GM12873 (cell line): Measurements from ENCODE around the gene TRIM66.

Experiments used
- TF ChIP-seq, protein P1 (sequence below): IDR thresholded peaks from 2 replicates; pipeline ENCODE4 v1.5.1; 2012; ENCODE audit warnings: low read depth, mild to moderate bottlenecking, moderate library complexity, low read length, control low read depth; ENCODE audit not compliant: insufficient read depth; ENCODE audit errors: missing control alignments

The TRIM66 gene, protein sequence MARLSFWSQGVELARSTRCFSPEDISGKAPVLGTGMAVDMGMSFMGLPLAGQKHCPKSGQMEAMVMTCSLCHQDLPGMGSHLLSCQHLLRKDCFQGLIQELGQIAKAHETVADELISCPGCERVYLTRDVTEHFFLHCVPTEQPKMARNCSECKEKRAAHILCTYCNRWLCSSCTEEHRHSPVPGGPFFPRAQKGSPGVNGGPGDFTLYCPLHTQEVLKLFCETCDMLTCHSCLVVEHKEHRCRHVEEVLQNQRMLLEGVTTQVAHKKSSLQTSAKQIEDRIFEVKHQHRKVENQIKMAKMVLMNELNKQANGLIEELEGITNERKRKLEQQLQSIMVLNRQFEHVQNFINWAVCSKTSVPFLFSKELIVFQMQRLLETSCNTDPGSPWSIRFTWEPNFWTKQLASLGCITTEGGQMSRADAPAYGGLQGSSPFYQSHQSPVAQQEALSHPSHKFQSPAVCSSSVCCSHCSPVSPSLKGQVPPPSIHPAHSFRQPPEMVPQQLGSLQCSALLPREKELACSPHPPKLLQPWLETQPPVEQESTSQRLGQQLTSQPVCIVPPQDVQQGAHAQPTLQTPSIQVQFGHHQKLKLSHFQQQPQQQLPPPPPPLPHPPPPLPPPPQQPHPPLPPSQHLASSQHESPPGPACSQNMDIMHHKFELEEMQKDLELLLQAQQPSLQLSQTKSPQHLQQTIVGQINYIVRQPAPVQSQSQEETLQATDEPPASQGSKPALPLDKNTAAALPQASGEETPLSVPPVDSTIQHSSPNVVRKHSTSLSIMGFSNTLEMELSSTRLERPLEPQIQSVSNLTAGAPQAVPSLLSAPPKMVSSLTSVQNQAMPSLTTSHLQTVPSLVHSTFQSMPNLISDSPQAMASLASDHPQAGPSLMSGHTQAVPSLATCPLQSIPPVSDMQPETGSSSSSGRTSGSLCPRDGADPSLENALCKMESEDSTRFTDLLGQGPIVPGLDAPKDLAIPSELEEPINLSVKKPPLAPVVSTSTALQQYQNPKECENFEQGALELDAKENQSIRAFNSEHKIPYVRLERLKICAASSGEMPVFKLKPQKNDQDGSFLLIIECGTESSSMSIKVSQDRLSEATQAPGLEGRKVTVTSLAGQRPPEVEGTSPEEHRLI (N-terminal part only)

GRCh38 chr11:8682303-8683114, at the start of gene TRIM66, which contains the start of gene RPL27A:
Gene TRIM66 (minus strand): TSS chr11:8682665. CDS start chr11:8672274, 10,391 bp downstream.
Gene RPL27A (plus strand): TSS chr11:8682792. CDS start chr11:8682814, 22 bp downstream.
- TF ChIP-seq, protein P1, sequence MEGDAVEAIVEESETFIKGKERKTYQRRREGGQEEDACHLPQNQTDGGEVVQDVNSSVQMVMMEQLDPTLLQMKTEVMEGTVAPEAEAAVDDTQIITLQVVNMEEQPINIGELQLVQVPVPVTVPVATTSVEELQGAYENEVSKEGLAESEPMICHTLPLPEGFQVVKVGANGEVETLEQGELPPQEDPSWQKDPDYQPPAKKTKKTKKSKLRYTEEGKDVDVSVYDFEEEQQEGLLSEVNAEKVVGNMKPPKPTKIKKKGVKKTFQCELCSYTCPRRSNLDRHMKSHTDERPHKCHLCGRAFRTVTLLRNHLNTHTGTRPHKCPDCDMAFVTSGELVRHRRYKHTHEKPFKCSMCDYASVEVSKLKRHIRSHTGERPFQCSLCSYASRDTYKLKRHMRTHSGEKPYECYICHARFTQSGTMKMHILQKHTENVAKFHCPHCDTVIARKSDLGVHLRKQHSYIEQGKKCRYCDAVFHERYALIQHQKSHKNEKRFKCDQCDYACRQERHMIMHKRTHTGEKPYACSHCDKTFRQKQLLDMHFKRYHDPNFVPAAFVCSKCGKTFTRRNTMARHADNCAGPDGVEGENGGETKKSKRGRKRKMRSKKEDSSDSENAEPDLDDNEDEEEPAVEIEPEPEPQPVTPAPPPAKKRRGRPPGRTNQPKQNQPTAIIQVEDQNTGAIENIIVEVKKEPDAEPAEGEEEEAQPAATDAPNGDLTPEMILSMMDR, result no peak

GRCh38 chr11:8731647-8732323, 49.3 kb upstream of the TRIM66 start:
- TF ChIP-seq, protein P1, result no peak

DNA sequence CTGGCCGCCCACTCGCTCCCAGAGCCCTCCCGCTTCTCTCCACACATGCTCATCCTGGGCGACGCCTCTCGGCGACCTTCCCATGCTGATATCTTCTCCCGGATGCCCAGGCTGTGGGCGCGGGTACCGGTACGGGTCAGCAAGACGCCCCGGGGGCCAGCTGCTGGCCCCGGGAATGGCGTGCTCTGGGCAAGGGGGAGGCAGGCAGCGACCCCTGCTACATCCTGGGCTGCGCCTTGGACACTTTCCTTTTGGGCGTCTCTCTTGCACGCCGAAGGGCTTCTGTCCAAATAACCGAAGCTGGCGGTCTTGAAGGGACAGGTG, 48.2 kb upstream of the TRIM66 start:
- TF ChIP-seq, protein P1, result no peak

DNA sequence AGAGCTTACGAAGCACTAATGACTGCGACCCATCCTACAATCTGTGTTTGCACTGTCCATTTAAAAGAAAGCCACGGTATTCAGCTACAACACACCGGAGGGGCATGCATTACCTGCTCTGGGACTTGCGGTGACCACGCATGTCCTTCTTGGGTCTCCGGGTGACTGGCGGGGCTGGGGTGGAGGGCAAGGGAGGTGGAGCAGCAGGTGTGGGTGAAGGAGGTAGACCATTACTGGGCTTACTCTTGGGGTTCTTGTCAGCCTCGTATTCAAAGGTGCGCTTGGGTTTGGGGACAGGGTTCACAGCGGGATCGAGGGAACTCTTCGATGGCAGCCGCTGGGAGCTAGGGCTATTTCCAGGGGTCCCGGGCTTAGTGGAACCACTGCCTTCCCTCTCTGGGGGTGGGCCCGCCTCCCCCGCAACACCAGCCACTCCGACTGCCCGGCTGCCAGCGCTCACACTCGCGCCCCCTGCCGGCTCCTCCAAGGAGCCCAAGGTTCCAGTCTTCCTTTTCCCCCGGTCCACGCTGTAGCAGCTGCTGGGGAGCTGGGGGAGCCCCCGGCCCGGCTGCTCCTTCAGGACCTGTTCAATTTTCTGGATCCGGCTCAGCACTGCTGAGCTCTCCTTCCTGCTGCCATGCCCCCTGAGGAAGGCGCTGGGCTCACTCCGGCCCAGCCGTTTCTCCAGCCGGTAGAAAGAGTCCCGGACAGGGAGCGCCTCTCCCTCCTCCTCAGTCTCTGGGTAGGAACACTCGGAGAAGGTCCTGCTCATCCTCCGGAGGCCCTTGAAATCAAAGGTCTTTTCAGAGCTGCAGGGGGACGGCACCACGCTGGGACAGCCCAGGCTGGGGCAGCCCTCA, 47.6 kb upstream of the TRIM66 start:
- TF ChIP-seq, protein P1, result no peak

DNA sequence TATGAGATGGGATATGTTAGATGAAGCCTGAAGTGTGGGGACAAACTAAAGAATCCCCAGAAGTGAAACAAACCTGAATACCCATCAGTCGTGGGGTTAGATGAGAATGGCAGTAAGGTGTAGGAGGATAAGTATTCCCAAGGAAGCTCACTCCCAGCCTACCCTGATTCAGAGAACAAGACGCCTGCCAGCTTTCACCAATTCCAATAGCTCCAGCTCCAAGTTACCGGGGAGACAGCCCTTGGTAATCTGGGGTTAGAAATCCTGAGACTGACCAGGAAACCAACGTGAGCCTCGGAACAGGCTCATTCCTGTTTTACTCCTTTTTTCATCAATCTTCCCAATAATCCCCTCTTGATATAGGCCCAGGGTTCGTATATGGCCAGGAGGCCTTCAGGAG, 46.6 kb upstream of the TRIM66 start:
- TF ChIP-seq, protein P1, result no peak

- TF ChIP-seq, protein P1, result no peak
Observed at GRCh38 chr11:8728563-8728962, 46.1 kb upstream of the TRIM66 start.
